Glutamatergic neuron (in vitro differentiated cells): ENCODE measurements around the gene FGFBP1. TPM values are rescaled to one million over a fixed set of nuclear protein-coding genes. Genes with fewer than 3 reads are reported as not detected.

Experiments
- DNase-seq: peaks from one replicate; pipeline ENCODE4 v3.0.0; 2022
- H3K27ac Mint-ChIP-seq: one replicate; pipeline ENCODE4 v1.8.0; 2020; ENCODE audit warnings: mild to moderate bottlenecking, mixed read lengths, inconsistent platforms; ENCODE audit not compliant: unreplicated experiment
- H3K27me3 Mint-ChIP-seq: one replicate; pipeline ENCODE4 v1.8.0; 2020; ENCODE audit warnings: mild to moderate bottlenecking, moderate library complexity, mixed read lengths, inconsistent platforms; ENCODE audit not compliant: unreplicated experiment
- H3K36me3 Mint-ChIP-seq: one replicate; pipeline ENCODE4 v1.8.0; 2020; ENCODE audit warnings: mild to moderate bottlenecking, mixed read lengths, inconsistent platforms; ENCODE audit not compliant: unreplicated experiment
- H3K4me1 Mint-ChIP-seq: one replicate; pipeline ENCODE4 v1.8.0; 2020; ENCODE audit warnings: mild to moderate bottlenecking, low read depth, mixed read lengths, inconsistent platforms; ENCODE audit not compliant: unreplicated experiment
- H3K4me3 Mint-ChIP-seq: one replicate; pipeline ENCODE4 v1.8.0; 2020; ENCODE audit warnings: mild to moderate bottlenecking, mixed read lengths, inconsistent platforms; ENCODE audit not compliant: unreplicated experiment
- H3K9me3 Mint-ChIP-seq: one replicate; pipeline ENCODE4 v1.8.0; 2020; ENCODE audit warnings: mild to moderate bottlenecking, moderate library complexity, mixed read lengths, inconsistent platforms; ENCODE audit not compliant: unreplicated experiment
- total RNA-seq: library from RNA; stranded (reverse); fragmentation: NEBNext Ultra II Directional; extraction: Animal tissue kit (Norgen Biotek cat#: 25700); gene quantifications from one replicate; pipeline ENCODE4 v1.2.1, GENCODE V29; 2021; ENCODE audit not compliant: unreplicated experiment
- TF ChIP-seq, protein P1 (sequence below): fragments of 200-600 bp; sonication (generic); IDR thresholded peaks from one replicate; pipeline ENCODE4 v1.5.0; 2021; ENCODE audit not compliant: partially characterized antibody, unreplicated experiment

FGFBP1 gene
- total RNA-seq, 1 donor from 2014 or later: not detected

DNA sequence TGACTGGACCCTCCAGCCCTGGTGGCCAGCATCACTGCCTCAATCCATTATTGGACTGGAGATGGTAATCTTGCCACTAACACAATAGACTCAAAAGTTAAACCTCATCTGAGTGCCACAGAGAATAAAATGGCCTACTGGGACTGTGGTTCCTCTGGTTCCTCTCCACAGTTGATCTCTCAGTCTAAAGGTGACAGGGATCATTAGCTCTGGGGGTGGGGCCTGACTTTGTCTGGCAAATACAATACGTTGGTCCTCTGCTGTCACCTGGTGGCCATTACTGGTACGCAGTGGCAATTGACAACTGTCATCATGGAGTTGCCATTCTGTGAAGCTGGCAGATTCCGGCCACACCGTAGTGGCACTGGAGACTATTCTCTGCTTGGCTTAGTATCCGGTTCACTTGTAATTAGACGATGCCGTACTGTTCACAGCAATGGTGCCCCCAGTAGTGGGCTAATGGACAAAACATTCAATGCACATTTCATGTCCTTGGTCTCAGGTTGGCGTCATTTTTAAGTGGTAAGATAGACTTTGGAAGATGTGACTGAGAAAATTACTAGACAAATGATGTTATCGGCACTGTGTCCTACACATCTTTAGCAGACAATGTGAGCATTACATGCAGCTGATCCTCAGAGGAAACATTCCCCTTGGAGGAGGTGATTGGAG is 17.8 kb upstream of the FGFBP1 start:
- peaks cover 14% of the 10 kb centered on the region for H3K4me1 Mint-ChIP-seq
- H3K9me3 Mint-ChIP-seq: peaks cover 3% of the 10 kb centered on the region
- H3K27ac Mint-ChIP-seq: no peak overlapping the region
- H3K4me3 Mint-ChIP-seq: no peak overlapping the region
- peaks cover 11% of the 10 kb centered on the region for H3K36me3 Mint-ChIP-seq
- H3K27me3 Mint-ChIP-seq: peaks cover 5% of the 10 kb centered on the region
- DNase-seq: peak; percentile 86
- TF ChIP-seq, protein P1, sequence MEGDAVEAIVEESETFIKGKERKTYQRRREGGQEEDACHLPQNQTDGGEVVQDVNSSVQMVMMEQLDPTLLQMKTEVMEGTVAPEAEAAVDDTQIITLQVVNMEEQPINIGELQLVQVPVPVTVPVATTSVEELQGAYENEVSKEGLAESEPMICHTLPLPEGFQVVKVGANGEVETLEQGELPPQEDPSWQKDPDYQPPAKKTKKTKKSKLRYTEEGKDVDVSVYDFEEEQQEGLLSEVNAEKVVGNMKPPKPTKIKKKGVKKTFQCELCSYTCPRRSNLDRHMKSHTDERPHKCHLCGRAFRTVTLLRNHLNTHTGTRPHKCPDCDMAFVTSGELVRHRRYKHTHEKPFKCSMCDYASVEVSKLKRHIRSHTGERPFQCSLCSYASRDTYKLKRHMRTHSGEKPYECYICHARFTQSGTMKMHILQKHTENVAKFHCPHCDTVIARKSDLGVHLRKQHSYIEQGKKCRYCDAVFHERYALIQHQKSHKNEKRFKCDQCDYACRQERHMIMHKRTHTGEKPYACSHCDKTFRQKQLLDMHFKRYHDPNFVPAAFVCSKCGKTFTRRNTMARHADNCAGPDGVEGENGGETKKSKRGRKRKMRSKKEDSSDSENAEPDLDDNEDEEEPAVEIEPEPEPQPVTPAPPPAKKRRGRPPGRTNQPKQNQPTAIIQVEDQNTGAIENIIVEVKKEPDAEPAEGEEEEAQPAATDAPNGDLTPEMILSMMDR: peak; percentile 86

DNA sequence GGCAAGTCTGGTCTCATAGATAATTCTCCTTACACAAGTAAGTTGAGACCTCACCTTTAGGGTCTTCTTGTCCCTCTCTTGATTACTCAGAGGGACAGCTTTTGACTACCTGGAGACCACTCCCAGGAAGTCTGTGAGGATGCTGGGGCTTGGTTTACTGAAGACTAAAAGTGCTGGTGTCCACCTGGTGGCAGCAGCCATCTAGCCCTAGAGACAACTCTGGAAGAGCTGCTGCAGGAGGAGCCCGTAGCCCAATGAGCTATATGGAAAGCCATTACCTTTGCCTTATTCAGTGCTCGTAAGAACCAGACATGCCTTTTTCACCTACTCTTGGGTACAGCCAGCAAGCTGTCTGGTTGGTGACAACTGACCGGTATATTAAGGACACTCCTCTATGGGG is 17.1 kb upstream of the FGFBP1 start:
- H3K9me3 Mint-ChIP-seq: peaks cover 3% of the 10 kb centered on the region
- DNase-seq: no peak
- H3K4me3 Mint-ChIP-seq: no peak overlapping the region
- H3K27ac Mint-ChIP-seq: no peak overlapping the region
- H3K36me3 Mint-ChIP-seq: peaks cover 11% of the 10 kb centered on the region
- H3K27me3 Mint-ChIP-seq: peaks cover 5% of the 10 kb centered on the region
- TF ChIP-seq, protein P1: no peak
- peaks cover 14% of the 10 kb centered on the region for H3K4me1 Mint-ChIP-seq

DNA sequence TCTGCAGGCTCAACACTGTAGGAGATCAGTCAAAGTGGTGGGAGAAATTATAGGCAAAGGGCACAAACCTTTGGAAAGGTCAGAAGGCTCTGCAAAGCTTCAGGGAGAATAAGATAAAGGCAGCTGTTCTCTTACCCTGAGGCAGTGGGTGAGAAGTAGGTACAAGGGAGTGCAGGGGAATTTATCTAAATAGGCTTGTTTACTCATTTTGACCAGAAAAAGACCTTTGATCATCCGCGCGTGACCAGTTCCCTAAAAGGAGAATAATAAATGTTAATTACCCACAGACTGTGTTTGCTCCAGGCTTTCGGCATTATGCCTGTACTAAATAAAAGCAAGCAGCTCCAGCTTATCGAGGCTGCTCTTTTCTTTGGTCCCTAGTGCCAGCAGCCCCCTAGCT is 15.1 kb upstream of the FGFBP1 start:
- Mint-ChIP-seq H3K9me3 (peaks cover 3% of the 10 kb centered on the region), H3K27ac (no peak overlapping the region), H3K27me3 (peaks cover 5% of the 10 kb centered on the region), H3K4me3 (no peak overlapping the region), H3K36me3 (peaks cover 11% of the 10 kb centered on the region), H3K4me1 (peaks cover 13% of the 10 kb centered on the region)
- TF ChIP-seq, protein P1: no peak
- no peak for DNase-seq

DNA sequence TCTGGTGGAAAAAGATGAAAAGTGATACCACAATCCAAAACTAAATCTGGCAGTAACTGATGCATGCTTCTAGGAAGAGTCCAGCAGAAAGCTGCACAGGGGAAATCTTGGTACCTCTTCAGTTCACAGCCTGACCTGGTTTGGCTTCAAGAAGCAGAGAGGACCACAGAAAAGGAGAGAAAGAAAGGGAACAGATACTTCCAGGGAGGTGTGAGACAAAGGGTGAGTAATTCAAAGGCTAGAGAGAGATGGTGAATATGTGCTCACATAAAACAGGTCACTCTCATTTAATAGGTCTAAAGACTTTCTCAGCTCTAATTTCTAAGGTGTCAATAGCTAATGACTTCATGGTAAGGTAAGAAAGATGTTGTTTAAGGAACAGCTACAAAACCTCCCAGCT is 13.2 kb upstream of the FGFBP1 start:
- peaks cover 5% of the 10 kb centered on the region for H3K27me3 Mint-ChIP-seq
- no peak for DNase-seq
- TF ChIP-seq, protein P1: no peak
- peaks cover 11% of the 10 kb centered on the region for H3K36me3 Mint-ChIP-seq
- peaks cover 5% of the 10 kb centered on the region for H3K4me1 Mint-ChIP-seq
- H3K4me3 Mint-ChIP-seq: no peak overlapping the region
- H3K27ac Mint-ChIP-seq: no peak overlapping the region
- H3K9me3 Mint-ChIP-seq: peaks cover 3% of the 10 kb centered on the region

DNA sequence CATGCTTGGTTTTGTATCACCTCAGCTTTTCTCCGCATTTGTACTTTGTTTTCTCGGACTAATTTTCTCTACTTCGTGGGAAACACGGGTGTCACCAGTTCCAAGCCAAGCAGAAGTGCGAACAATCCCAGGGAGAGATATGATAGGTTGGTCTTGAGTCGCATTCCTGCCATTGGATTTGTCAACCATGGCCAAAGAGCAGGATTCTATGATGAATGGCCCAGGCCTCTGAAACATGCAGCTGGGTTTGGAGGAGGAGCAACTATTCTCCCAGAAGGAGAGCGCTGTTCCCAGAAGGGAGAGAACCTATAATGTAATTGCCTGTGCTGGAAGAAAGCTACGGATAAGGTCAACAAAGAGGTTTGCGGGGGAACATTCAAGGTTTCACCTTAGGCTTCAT is 10.3 kb upstream of the FGFBP1 start:
- no peak for DNase-seq
- no peaks in the 10 kb centered on the region for H3K4me1 Mint-ChIP-seq
- TF ChIP-seq, protein P1: no peak
- H3K4me3 Mint-ChIP-seq: no peak overlapping the region
- H3K9me3 Mint-ChIP-seq: peaks cover 3% of the 10 kb centered on the region
- H3K36me3 Mint-ChIP-seq: no peaks in the 10 kb centered on the region
- H3K27me3 Mint-ChIP-seq: no peaks in the 10 kb centered on the region
- no peak overlapping the region for H3K27ac Mint-ChIP-seq
